H9 (cell line): ENCODE data around the gene KRTAP5-9. TPM values are rescaled to one million over a fixed set of nuclear protein-coding genes. Genes with fewer than 3 reads are reported as not detected.

Source experiments
- DNase-seq: peaks from one replicate; pipeline ENCODE4 v3.0.0-alpha.2; 2017
- H2AFZ ChIP-seq: one replicate; pipeline ENCODE4 v1.6.1; 2013; ENCODE audit warnings: mild to moderate bottlenecking, low read length, control low read depth, moderate library complexity
- H2AK5ac ChIP-seq: 2 replicates; pipeline ENCODE4 v1.6.1; 2013; ENCODE audit warnings: low read length, control low read depth, mixed read lengths; ENCODE audit not compliant: insufficient read length
- H2BK120ac ChIP-seq: one replicate; pipeline ENCODE4 v1.6.1; 2013; ENCODE audit warnings: low read depth, mild to moderate bottlenecking, low read length, control low read depth, inconsistent platforms; ENCODE audit not compliant: poor library complexity, severe bottlenecking
- H2BK12ac ChIP-seq: 2 replicates; pipeline ENCODE4 v1.6.1; 2013; ENCODE audit warnings: low read length, control low read depth, mixed read lengths, low read depth; ENCODE audit not compliant: insufficient read length
- H2BK15ac ChIP-seq: 2 replicates; pipeline ENCODE4 v1.6.1; 2013; ENCODE audit warnings: low read depth, low read length, control low read depth
- H2BK20ac ChIP-seq: one replicate; pipeline ENCODE4 v1.6.1; 2013; ENCODE audit warnings: low read depth, mild to moderate bottlenecking, low read length, control low read depth, inconsistent platforms; ENCODE audit not compliant: poor library complexity, severe bottlenecking
- H2BK5ac ChIP-seq: 2 replicates; pipeline ENCODE4 v1.6.1; 2013; ENCODE audit warnings: low read length, control low read depth, mixed read lengths; ENCODE audit not compliant: insufficient read length
- H3K14ac ChIP-seq: 2 replicates; pipeline ENCODE4 v1.6.1; 2013; ENCODE audit warnings: low read length, control low read depth; ENCODE audit not compliant: insufficient read depth
- H3K18ac ChIP-seq: 2 replicates; pipeline ENCODE4 v1.6.1; 2013; ENCODE audit warnings: low read depth, mild to moderate bottlenecking, mixed read lengths, low read length, control low read depth; ENCODE audit not compliant: insufficient read length
- H3K23ac ChIP-seq: 2 replicates; pipeline ENCODE4 v1.6.1; 2013; ENCODE audit warnings: low read length, control low read depth, mixed read lengths, low read depth; ENCODE audit not compliant: insufficient read length
- H3K23me2 ChIP-seq: 2 replicates; pipeline ENCODE4 v1.6.1; 2013; ENCODE audit warnings: low read depth, mild to moderate bottlenecking, mixed read lengths, low read length, control low read depth; ENCODE audit not compliant: insufficient read length, poor library complexity, severe bottlenecking
- H3K27ac ChIP-seq: 2 replicates; pipeline ENCODE4 v1.5.1; 2013; ENCODE audit warnings: low read length, control low read depth, mixed read lengths, low read depth; ENCODE audit not compliant: insufficient read length
- H3K27me3 ChIP-seq: 2 replicates; pipeline ENCODE4 v1.6.1; 2013; ENCODE audit warnings: low read length, control low read depth, inconsistent platforms; ENCODE audit not compliant: insufficient read depth
- H3K4ac ChIP-seq: 2 replicates; pipeline ENCODE4 v1.6.1; 2013; ENCODE audit warnings: low read depth, mild to moderate bottlenecking, control low read depth, inconsistent platforms, low read length, moderate library complexity
- H3K4me1 ChIP-seq: 2 replicates; pipeline ENCODE4 v1.6.1; 2013; ENCODE audit warnings: low read length, control low read depth, inconsistent platforms; ENCODE audit not compliant: insufficient read depth
- H3K4me2 ChIP-seq: 2 replicates; pipeline ENCODE4 v1.6.1; 2013; ENCODE audit warnings: low read length, control low read depth, mixed read lengths; ENCODE audit not compliant: insufficient read length, insufficient read depth
- H3K56ac ChIP-seq: 2 replicates; pipeline ENCODE4 v1.6.1; 2013; ENCODE audit warnings: low read depth, mild to moderate bottlenecking, mixed read lengths, low read length, control low read depth; ENCODE audit not compliant: insufficient read length
- H3K79me1 ChIP-seq: 2 replicates; pipeline ENCODE4 v1.6.1; 2013; ENCODE audit warnings: low read depth, mild to moderate bottlenecking, moderate library complexity, low read length, control low read depth, inconsistent platforms; ENCODE audit not compliant: insufficient read depth, poor library complexity, severe bottlenecking
- H3K79me2 ChIP-seq: 2 replicates; pipeline ENCODE4 v1.6.1; 2013; ENCODE audit warnings: low read length, control low read depth, inconsistent platforms; ENCODE audit not compliant: insufficient read depth
- H3K9ac ChIP-seq: 2 replicates; pipeline ENCODE4 v1.6.1; 2013; ENCODE audit warnings: low read length, control low read depth, mixed read lengths; ENCODE audit not compliant: insufficient read length; ENCODE audit errors: extremely low read depth
- H3K9me3 ChIP-seq: one replicate; pipeline ENCODE4 v1.6.1; 2013; ENCODE audit warnings: low read depth, low read length, inconsistent platforms; ENCODE audit not compliant: control insufficient read depth
- H3T11ph ChIP-seq: one replicate; pipeline ENCODE4 v1.6.1; 2013; ENCODE audit warnings: mild to moderate bottlenecking, low read length, control low read depth, inconsistent platforms
- H4K20me1 ChIP-seq: one replicate; pipeline ENCODE4 v1.6.1; 2013; ENCODE audit not compliant: control insufficient read depth, insufficient read length, insufficient read depth
- H4K5ac ChIP-seq: 2 replicates; pipeline ENCODE4 v1.6.1; 2013; ENCODE audit warnings: low read depth, mild to moderate bottlenecking, mixed read lengths, low read length, control low read depth; ENCODE audit not compliant: insufficient read length
- H4K8ac ChIP-seq: replicated peaks from 2 replicates; pipeline ENCODE4 v1.6.1; 2013; ENCODE audit warnings: low read length, control low read depth, mixed read lengths, low read depth; ENCODE audit not compliant: insufficient read length
- H4K91ac ChIP-seq: 2 replicates; pipeline ENCODE4 v1.6.1; 2013; ENCODE audit warnings: low read depth, mild to moderate bottlenecking, moderate library complexity, mixed read lengths, low read length, control low read depth; ENCODE audit not compliant: insufficient read length
- H3K27ac Mint-ChIP-seq, 3 experiments: 2 replicates in 2 of 3; 3 replicates in 1 of 3; pipeline ENCODE4 v1.8.0; 2020 to 2021; ENCODE audit warnings: mixed read lengths in 3 of 3, mild to moderate bottlenecking in 1 of 3, moderate library complexity in 1 of 3
- H3K27me3 Mint-ChIP-seq: 2 replicates; pipeline ENCODE4 v1.8.0; 2021; ENCODE audit warnings: low read depth, mild to moderate bottlenecking, moderate library complexity, mixed read lengths
- H3K36me3 Mint-ChIP-seq, 3 experiments: 2 replicates in 2 of 3; 3 replicates in 1 of 3; pipeline ENCODE4 v1.8.0; 2020 to 2021; ENCODE audit warnings: low read depth in 3 of 3, mixed read lengths in 3 of 3; ENCODE audit not compliant: insufficient read depth in 1 of 3
- H3K4me1 Mint-ChIP-seq, 2 experiments: 2 replicates each; pipeline ENCODE4 v1.8.0; 2020; ENCODE audit warnings: mixed read lengths in 2 of 2
- H3K4me3 Mint-ChIP-seq, 2 experiments: 2 replicates in 1 of 2; 3 replicates in 1 of 2; pipeline ENCODE4 v1.8.0; 2020 to 2021; ENCODE audit warnings: mild to moderate bottlenecking in 2 of 2, mixed read lengths in 2 of 2, moderate library complexity in 1 of 2
- H3K9me3 Mint-ChIP-seq, 2 experiments: 2 replicates in 1 of 2; 3 replicates in 1 of 2; pipeline ENCODE4 v1.8.0; 2020; ENCODE audit warnings: mild to moderate bottlenecking in 2 of 2, mixed read lengths in 2 of 2, moderate library complexity in 1 of 2
- WGBS: extraction: QIAGEN DNeasy Blood & Tissue Kit; methylation state at CpG from one replicate; pipeline ENCODE4 v1.1.7; 2013; ENCODE audit warnings: missing lambda C conversion rate, low lambda C conversion rate, mixed read lengths; ENCODE audit not compliant: insufficient read length; ENCODE audit errors: extremely low coverage; 5-methylcytosine and 5-hydroxymethylcytosine counted together
- total RNA-seq: library from RNA; stranded (reverse); gene quantifications from 2 replicates; pipeline ENCODE4 v1.2.1, GENCODE V29; 2021
- TF ChIP-seq, protein P1 (sequence below): fragments of 200-600 bp; sonication (generic); conservative IDR thresholded peaks from 3 replicates; pipeline ENCODE4 v1.8.0; 2021; ENCODE audit warnings: antibody characterized with exemption, mild to moderate bottlenecking

The KRTAP5-9 gene
- total RNA-seq, 1 experiment from 2014 or later, result not detected

GRCh38 chr11:71505001-71505400, 43.2 kb upstream of the KRTAP5-9 start:
- no peak overlapping the region for H3K27ac ChIP-seq
- H4K8ac ChIP-seq, result no peak overlapping the region
- Mint-ChIP-seq H3K36me3 (peaks cover 16 to 45% (median 25%) of the 10 kb centered on the region in 3 experiments), H3K4me3 (no peak overlapping the region), H3K4me1 (peaks cover 13 to 19% of the 10 kb centered on the region in 2 experiments), H3K27ac (no peak overlapping the region), H3K27me3 (peaks cover 11% of the 10 kb centered on the region), H3K9me3 (peaks cover 35 to 37% of the 10 kb centered on the region in 2 experiments)
- DNase-seq, result no peak
- H3K23ac ChIP-seq, result no peak overlapping the region
- H3K23me2 ChIP-seq, result no peaks in the 10 kb centered on the region
- H3K4me2 ChIP-seq, result no peak overlapping the region
- H3K4me1 ChIP-seq, result no peaks in the 10 kb centered on the region; the same call in 1 of the 2 replicates
- no peak overlapping the region for H3K56ac ChIP-seq
- H2BK5ac ChIP-seq, result no peak overlapping the region
- no peak overlapping the region for H3K14ac ChIP-seq
- H2BK12ac ChIP-seq, result no peak overlapping the region
- H4K20me1 ChIP-seq, result no peaks in the 10 kb centered on the region
- TF ChIP-seq, protein P1, sequence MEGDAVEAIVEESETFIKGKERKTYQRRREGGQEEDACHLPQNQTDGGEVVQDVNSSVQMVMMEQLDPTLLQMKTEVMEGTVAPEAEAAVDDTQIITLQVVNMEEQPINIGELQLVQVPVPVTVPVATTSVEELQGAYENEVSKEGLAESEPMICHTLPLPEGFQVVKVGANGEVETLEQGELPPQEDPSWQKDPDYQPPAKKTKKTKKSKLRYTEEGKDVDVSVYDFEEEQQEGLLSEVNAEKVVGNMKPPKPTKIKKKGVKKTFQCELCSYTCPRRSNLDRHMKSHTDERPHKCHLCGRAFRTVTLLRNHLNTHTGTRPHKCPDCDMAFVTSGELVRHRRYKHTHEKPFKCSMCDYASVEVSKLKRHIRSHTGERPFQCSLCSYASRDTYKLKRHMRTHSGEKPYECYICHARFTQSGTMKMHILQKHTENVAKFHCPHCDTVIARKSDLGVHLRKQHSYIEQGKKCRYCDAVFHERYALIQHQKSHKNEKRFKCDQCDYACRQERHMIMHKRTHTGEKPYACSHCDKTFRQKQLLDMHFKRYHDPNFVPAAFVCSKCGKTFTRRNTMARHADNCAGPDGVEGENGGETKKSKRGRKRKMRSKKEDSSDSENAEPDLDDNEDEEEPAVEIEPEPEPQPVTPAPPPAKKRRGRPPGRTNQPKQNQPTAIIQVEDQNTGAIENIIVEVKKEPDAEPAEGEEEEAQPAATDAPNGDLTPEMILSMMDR, result no peak
- H3K9me3 ChIP-seq, result peaks cover 6% of the 10 kb centered on the region
- no peaks in the 10 kb centered on the region for H3K79me2 ChIP-seq
- H3K9ac ChIP-seq, result no peak overlapping the region
- no peak overlapping the region for H2AK5ac ChIP-seq
- WGBS, result no CpG with 5 or more reads among the region's 2 CpGs
- H4K91ac ChIP-seq, result no peak overlapping the region
- no peak overlapping the region for H4K5ac ChIP-seq
- no peak overlapping the region for H3K18ac ChIP-seq
- no peak overlapping the region for H2AFZ ChIP-seq
- no peaks in the 10 kb centered on the region for H3K79me1 ChIP-seq
- no peak overlapping the region for H2BK120ac ChIP-seq
- no peak overlapping the region for H2BK20ac ChIP-seq
- no peaks in the 10 kb centered on the region for H3K27me3 ChIP-seq
- H3T11ph ChIP-seq, result no peak overlapping the region
- H3K4ac ChIP-seq, result no peak overlapping the region
- H2BK15ac ChIP-seq, result no peak overlapping the region
